ENCODE results near the gene GRXCR2. TPM values are rescaled to one million over a fixed set of nuclear protein-coding genes. Genes with fewer than 3 reads are reported as not detected.

The GRXCR2 gene
- not detected in 2 replicates for total RNA-seq

DNA sequence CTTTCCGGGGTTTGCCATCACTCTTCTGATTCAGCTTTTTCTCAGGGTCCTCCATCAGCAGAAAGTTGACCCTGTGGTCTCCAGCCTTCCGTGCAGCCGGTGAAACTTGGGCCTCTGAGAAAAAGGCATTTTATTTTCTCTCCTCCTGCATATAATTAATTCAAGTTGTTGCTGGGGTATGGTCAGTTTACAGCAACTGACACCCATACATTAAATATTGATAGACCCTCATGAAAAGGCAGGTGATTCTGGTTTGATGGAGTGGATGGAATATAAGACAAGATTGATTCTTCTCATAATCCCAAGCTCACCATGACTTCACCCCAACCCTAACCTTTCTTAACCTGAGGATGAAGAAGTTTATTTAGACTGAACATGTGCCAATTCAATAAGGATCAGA, at the start of gene GRXCR2:
Gene GRXCR2 (minus strand): TSS at position 101 of the 400 bp plus-strand sequence. CDS start 46 bp downstream, at position 55.

DNA sequence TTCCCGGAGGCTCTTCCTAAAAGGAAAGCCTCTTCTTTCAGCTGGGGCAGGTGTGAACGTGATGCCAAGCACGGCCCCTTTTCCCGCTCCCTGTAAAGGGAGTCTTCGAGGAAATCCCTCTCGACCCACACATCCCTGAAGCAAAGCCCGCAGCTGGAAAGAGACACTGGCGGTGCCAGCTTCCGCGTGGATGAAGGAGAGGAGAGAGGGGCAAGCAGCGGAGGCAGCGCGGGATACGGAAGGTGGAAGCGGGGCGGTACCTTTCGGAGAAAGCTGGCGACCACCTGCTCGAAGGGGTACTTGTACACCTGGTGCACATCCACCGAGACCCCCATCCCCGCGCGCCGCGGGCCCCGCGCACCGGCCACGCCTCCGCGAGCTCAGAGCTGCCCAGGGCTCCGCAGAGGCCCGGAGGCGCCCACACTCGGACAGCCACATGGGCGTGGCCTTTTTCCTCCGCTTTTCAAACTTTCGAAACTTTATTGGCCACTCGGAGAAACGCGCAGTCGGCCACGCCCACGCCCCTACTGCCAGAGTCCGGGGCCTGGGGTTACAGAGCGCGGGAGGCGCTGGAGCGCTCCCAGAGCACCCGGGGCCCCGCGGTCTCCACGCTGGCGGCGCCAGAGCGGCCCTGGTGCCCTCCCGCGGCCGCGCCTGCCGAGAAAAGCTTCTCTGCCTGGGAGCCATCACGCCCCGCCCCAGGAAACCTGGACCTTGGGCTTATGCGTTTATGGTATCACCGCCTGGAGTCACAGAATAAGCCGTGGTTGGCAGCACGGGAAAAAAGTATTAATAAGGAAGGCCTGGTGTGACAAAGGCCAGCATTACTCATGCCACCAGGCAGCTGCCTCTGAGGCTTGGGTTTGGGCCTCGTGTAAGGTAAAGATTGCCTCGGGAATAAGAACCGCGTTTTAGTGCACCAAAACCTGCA, 37.6 kb downstream of the GRXCR2 start, which contains the start of gene PRELID2:
Gene PRELID2 (minus strand): TSS at position 426 of the 931 bp plus-strand sequence. CDS start 91 bp downstream, at position 335.

Other genes starting within 250 kb of the GRXCR2 start
- 21.7 and 29.2 TPM in 2 replicates for gene PRELID2, start 37.7 kb downstream of the GRXCR2 start, total RNA-seq
- 1.5 and 7.7 TPM in 2 replicates for gene SH3RF2, start 63.6 kb upstream of the GRXCR2 start, total RNA-seq
- gene PLAC8L1, start 232.6 kb upstream of the GRXCR2 start, total RNA-seq: 0.59 TPM in 1 of 2 replicates, not detected in the other

Data from smooth muscle cell of the umbilical artery (primary cell).